Adipocyte (in vitro differentiated cells): Measurements from ENCODE around the gene RINL.
"Not testable (repeated sequence)": the region's sequence is repeated elsewhere in the genome, so short reads cannot be mapped to it uniquely, and the experiment has no call there.

Source experiments
- DNase-seq: peaks from one replicate; pipeline ENCODE4 v3.0.0-alpha.2; 2015; ENCODE audit warnings: low read depth
- H3K27me3 ChIP-seq: replicated peaks from 2 replicates; pipeline ENCODE4 v1.7.0; 2013; ENCODE audit warnings: mild to moderate bottlenecking, low read length, moderate library complexity; ENCODE audit not compliant: control insufficient read depth, insufficient read depth
- H3K36me3 ChIP-seq: 2 replicates; pipeline ENCODE4 v1.7.0; 2013; ENCODE audit warnings: low read length, mild to moderate bottlenecking, moderate library complexity; ENCODE audit not compliant: control insufficient read depth, insufficient read depth, severe bottlenecking
- H3K4me1 ChIP-seq: 2 replicates; pipeline ENCODE4 v1.7.0; 2013; ENCODE audit warnings: mild to moderate bottlenecking, low read length, moderate library complexity; ENCODE audit not compliant: control insufficient read depth, insufficient read depth
- H3K4me3 ChIP-seq: 2 replicates; pipeline ENCODE4 v1.7.0; 2013; ENCODE audit warnings: mild to moderate bottlenecking, low read length, moderate library complexity
- H3K9ac ChIP-seq: 2 replicates; pipeline ENCODE4 v1.7.0; 2013; ENCODE audit warnings: mild to moderate bottlenecking, low read length, moderate library complexity
- H3K9me3 ChIP-seq: 2 replicates; pipeline ENCODE4 v1.7.0; 2013; ENCODE audit warnings: mild to moderate bottlenecking, low read length, moderate library complexity; ENCODE audit not compliant: control insufficient read depth

The RINL gene

DNA sequence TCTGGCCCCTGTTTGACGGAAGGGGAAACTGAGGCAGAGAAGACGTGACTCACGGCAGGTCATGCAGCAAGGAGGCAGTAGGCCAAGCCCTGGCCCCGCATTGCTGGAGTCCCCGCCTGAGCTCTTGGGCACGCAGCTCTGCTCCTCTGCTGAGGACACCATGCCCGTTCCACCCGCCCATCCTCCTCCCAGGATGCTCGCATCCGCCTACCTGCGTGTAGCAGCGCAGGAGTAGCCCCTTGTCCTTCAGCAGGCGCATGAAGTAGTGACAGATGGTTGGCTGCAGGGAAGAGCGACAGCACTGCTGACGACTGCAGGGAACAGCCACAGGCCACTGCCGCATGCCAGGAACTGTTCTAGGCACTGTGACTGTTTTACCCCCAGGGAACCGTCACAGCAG is 10.8 kb upstream of the RINL start:
- peaks cover 31% of the 10 kb centered on the region for H3K36me3 ChIP-seq
- no peaks in the 10 kb centered on the region for H3K4me1 ChIP-seq
- H3K9me3 ChIP-seq = no peaks in the 10 kb centered on the region
- H3K4me3 ChIP-seq = no peak overlapping the region
- no peak overlapping the region for H3K9ac ChIP-seq
- no peaks in the 10 kb centered on the region for H3K27me3 ChIP-seq
- no peak for DNase-seq

DNA sequence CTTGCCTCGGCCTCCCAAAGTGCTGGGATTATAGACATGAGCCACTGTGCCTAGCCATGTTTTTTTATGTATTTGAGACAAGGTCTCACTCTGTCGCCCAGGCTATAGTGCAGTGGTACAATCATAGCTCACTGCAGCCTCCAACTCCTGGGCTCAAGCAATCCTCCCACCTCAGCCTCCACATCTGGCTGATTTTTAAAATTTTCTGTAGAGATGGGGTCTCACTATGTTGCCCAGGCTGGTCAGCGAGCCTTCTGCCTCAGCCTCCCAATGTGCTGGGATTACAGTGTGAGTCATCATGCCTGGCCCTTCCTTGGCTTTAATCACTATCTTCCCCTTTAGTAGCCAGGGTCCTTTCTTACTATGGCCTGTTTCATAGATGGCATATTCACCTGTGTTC is 6.6 kb upstream of the RINL start:
- not testable (repeated sequence) for H3K27me3 ChIP-seq

DNA sequence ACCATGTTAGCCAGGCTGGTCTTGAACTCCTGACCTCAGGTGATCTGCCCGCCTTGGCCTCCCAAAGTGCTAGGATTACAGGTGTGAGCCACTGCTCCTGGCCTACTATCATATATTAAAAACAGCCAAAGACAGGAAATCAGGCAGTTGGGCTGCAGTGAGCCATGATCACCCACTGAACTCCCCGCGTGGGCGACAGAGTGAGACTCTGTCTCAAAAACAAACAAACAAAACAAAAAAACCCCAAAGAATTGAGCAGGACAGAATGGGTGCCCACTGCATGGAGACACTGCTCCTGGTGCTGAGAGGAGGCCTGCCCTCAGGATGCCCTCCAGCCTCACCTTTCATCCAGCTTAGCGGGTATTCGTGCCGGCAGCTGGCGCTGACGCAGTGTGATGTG is 5.2 kb upstream of the RINL start:
- H3K36me3 ChIP-seq = peaks cover 13% of the 10 kb centered on the region
- H3K9me3 ChIP-seq = no peaks in the 10 kb centered on the region
- no peak overlapping the region for H3K4me3 ChIP-seq
- no peak for DNase-seq
- H3K27me3 ChIP-seq = no peaks in the 10 kb centered on the region
- no peaks in the 10 kb centered on the region for H3K4me1 ChIP-seq
- H3K9ac ChIP-seq = no peak overlapping the region

More for the DNA sequence above, 6.6 kb upstream of the RINL start:
- not testable (repeated sequence) for DNase-seq, H3K4me1 ChIP-seq, H3K4me3 ChIP-seq, H3K9me3 ChIP-seq, H3K9ac ChIP-seq
- peaks cover 27% of the 10 kb centered on the region for H3K36me3 ChIP-seq

DNA sequence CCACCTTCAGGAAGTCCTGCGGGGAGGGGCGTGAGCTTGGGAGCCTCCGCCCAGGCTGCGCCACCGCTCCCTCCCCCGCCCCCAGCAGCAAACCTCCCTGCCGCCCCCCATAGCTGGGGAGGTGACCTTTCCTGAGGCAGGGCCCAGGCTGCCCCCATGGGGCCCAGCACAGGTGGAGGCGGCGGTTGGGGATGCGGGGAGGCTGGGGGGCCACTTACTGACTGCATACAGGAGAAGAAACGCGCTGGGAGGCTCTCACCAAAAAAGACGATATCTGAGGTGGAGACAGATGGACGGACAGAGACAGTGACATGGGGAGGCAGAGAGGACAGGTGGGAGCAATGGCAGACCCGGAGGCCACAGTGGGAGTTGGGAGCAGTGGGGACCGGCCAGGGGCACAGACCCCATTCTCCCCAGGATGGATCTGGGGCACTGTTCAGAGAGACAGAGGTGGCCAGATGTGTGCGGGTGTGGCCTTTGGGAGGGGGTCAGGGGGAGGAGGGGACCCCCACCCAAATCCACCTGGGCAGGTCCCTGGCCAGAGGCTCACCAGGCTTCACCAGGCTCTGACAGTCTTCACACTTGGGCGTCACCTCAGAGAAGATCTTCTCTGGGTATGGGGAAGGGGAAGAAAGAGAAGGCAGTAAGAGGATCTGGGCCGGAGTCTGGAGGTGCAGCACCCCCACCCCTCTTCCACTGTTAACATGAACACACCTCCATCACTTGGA is 3.0 kb upstream of the RINL start:
- DNase-seq = no peak
- H3K4me3 ChIP-seq = no peak overlapping the region
- peaks cover 8% of the 10 kb centered on the region for H3K36me3 ChIP-seq
- H3K27me3 ChIP-seq = no peaks in the 10 kb centered on the region
- H3K9me3 ChIP-seq = no peaks in the 10 kb centered on the region
- H3K4me1 ChIP-seq = no peaks in the 10 kb centered on the region
- no peak overlapping the region for H3K9ac ChIP-seq

DNA sequence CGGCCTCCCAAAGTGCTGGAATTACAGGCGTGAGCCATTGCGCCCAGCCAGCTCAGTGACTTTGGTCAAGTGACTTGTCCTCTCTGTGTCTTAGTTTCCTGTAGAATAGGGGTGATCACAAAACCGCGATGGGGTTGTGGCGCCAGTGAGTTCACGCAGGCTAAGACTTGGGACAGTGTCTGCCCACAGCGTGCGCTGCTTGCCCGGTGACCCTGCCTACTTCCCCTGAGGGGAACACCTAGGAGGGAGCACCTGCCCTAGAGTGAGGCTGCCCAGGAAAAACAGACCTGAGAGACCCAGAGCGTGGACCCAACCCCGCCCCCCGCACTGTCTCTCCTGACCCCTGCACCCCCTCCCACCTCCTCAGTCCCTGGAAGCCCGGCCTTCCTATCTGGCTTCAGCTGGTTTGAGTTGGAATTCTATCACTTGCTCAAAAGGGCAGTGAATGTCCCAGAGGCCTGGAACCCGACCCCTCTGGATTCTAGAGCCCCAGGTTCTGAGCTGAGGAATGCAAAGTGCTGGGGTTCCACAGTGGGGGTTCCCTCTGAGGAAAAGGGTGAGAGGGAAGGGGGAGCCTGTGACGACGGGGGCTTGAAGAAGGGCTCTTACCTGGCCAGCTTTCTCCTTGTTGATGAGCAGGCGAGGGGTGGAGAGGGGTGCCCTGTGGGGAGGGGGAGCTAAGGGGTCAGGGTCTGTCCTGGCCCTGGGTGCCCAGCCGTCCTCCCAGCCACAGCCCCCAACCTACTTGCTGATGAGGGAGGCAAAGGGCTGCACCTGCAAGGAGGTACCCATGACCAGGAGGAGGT is 2.2 kb upstream of the RINL start:
- H3K4me3 ChIP-seq = no peak overlapping the region
- H3K4me1 ChIP-seq = no peaks in the 10 kb centered on the region
- no peaks in the 10 kb centered on the region for H3K9me3 ChIP-seq
- H3K36me3 ChIP-seq = peaks cover 8% of the 10 kb centered on the region
- no peak for DNase-seq
- H3K27me3 ChIP-seq = no peaks in the 10 kb centered on the region
- no peak overlapping the region for H3K9ac ChIP-seq

DNA sequence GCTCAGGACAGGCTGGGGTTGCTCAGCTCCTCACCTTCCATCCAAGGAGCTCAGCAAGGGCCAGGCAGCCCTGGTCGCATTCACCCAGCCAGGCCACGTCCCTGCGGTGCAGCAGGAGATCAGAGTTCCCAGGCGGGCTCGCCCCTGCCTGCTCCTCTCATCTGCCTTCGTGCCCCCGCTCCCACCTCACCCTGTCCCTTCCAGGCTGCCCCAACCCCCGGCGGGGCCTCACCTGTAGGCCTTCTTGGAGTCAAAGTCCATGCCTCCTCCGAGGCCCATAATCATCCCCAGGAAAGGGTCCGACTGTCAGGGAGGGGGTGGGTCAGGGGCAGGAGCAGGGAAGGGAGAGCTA is 1.3 kb upstream of the RINL start:
- DNase-seq = no peak
- Histone ChIP-seq H3K27me3 (no peaks in the 10 kb centered on the region), H3K9ac (no peak overlapping the region), H3K4me3 (no peak overlapping the region), H3K4me1 (no peaks in the 10 kb centered on the region), H3K9me3 (no peaks in the 10 kb centered on the region), H3K36me3 (peaks cover 8% of the 10 kb centered on the region)

DNA sequence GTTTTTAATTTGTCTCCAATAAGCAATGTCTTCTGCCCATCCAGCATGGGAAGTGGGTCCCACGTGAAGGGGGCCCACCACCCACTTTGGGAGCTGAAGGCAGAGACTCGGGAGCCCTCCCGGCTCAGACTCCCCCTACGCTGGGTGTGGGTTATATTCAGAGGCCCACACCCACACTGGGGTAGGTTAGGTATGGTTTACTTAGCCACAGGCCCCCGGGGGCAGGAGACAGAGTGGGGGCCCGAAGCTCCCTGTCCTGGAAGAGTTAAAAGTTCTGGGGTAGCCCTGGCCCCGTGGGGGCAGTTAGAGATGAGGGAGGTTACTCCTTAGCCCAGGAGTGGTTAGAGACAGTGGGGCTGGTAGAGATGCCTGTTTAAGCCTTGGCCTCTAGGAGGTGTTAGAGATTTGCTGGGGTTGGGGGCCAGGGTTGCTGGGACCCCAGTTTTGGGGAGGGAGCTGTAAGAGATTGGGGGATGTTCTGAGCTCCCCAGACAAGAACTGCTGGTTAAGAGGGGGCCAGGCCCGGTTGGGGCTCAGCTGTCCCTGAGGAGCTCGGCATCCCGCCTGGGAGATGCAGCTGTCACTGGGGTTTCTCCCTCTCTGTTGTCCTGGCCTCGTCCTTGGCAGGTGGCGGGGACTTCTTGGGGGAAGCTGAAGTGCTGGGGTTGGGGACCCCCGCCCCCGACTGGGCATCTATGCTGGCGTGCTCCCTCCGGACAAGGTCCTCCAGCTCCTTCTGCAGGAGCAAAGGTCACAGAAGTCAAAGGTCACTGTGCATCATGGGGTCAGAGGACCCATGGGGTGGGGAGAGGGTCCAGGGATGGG is 712 bp upstream of the RINL start:
- no peak for DNase-seq
- H3K36me3 ChIP-seq = peaks cover 8% of the 10 kb centered on the region
- H3K9ac ChIP-seq = no peak overlapping the region
- no peaks in the 10 kb centered on the region for H3K27me3 ChIP-seq
- H3K4me1 ChIP-seq = no peaks in the 10 kb centered on the region
- H3K9me3 ChIP-seq = no peaks in the 10 kb centered on the region
- no peak overlapping the region for H3K4me3 ChIP-seq

DNA sequence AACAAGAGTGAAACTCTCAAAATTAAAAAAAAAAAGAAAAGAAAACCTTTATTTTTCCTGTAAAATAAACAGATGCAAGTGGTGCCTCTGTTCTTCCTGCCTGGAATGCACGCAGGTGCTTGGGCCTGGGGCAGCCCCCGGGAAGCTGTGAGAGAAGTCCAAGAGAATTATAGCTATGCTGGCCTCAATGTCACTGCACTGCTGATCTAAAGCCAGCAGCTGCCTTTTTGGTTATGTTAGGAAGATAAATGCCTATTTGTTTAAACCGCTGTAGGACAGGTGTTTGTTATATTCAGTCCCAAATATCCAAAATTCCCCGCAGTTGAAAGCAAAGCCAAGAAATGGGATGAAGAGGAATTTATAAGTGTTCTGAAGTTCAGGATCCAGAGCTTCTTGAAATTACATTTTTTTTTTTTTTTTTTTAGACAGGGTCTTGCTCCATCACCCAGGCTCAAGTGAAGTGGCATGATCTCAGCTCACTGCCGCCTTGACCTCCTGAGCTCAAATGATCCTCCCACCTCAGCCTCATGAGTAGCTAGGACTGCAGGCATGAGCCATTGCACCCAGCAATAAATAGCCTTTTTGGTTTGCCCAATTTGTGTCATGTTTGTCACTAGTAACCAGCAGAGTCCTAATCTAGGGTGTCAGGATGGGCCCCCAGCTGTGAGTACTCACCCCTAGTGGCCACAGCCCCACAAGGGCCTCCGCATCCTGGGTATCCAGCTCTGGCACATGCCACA is 2.2 kb downstream of the RINL start:
- Histone ChIP-seq H3K9ac (no peak overlapping the region), H3K9me3 (no peaks in the 10 kb centered on the region), H3K4me3 (no peak overlapping the region), H3K4me1 (no peaks in the 10 kb centered on the region), H3K27me3 (no peaks in the 10 kb centered on the region), H3K36me3 (no peaks in the 10 kb centered on the region)
- DNase-seq = no peak

DNA sequence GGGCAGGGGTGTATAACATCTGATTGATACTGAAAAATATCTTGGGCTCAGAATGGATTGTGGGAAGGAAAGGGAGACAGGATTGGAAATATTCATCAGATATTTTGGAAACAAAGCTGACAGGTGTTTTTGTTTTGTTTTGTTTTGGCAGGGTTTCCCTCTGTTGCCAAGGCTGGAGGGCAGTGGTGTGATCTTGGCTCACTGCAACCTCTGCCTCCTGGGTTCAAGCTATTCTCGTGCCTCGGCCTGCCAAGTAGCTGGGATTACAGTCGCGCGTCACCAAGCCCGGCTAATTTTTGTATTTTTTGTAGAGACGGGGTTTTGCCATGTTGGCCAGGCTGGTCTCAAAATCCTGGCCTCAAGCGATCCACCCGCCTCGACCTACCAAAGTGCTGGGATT is 4.7 kb downstream of the RINL start:
- H3K27me3 ChIP-seq, H3K4me3 ChIP-seq, H3K9me3 ChIP-seq, H3K4me1 ChIP-seq, DNase-seq, H3K36me3 ChIP-seq, H3K9ac ChIP-seq: not testable (repeated sequence)

DNA sequence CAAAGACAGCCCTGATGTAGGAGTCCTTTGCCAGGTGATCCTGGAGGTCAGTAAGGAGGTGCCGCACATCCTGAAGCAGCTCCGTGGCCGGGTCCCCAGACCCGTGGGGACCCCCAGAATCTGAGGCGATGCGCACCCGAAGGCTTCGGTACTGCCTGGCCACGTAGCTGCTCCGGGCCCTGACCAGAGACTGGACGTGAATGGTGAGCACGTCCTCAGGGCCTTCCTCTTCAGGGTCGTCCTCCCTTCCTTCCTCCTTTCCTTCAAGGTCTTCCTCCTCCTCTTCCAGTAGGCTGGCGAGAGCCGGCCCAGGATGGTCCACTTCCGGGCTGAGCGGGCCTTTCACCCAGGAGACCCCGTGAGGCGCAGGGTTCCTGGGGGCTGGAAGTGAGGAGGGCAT is 7.5 kb downstream of the RINL start:
- no peak for DNase-seq
- Histone ChIP-seq H3K9ac (no peak overlapping the region), H3K36me3 (no peaks in the 10 kb centered on the region), H3K9me3 (no peaks in the 10 kb centered on the region), H3K4me3 (no peak overlapping the region), H3K4me1 (peaks cover 8% of the 10 kb centered on the region), H3K27me3 (peaks cover 8% of the 10 kb centered on the region)
